ENCODE measurements around the gene HOXB13.
A peak's percentile ranks its signal among the peaks of the same experiment; 100 is the strongest.

Gene HOXB13

GRCh38 chr17:48704361-48705248, 23.9 kb downstream of the HOXB13 start:
- DNase-seq (ENCODE audit: low read depth in 3 of 3) = no peak

GRCh38 chr17:48701864-48702532, 26.6 kb downstream of the HOXB13 start:
- no peak for DNase-seq (ENCODE audit: low read depth in 3 of 3)

- no peak for DNase-seq (ENCODE audit: low read depth in 3 of 3)
Observed at GRCh38 chr17:48693178-48693577, 35.4 kb downstream of the HOXB13 start.

- no peak for DNase-seq (ENCODE audit: low read depth in 3 of 3)
Observed at GRCh38 chr17:48692049-48692448, 36.5 kb downstream of the HOXB13 start.

GRCh38 chr17:48690655-48691054, 37.9 kb downstream of the HOXB13 start:
- DNase-seq (ENCODE audit: low read depth in 3 of 3) = no peak

- DNase-seq (ENCODE audit: low read depth in 3 of 3) = no peak
Observed at GRCh38 chr17:48681609-48682008, 46.9 kb downstream of the HOXB13 start.

- DNase-seq (ENCODE audit: low read depth in 3 of 3) = no peak
Observed at GRCh38 chr17:48679385-48680096, 49.0 kb downstream of the HOXB13 start.

- DNase-seq (ENCODE audit: low read depth in 3 of 3) = peak; percentile 19 to 67 (median 56)
Observed at GRCh38 chr17:48678141-48678971, 50.2 kb downstream of the HOXB13 start.

GRCh38 chr17:48676963-48677558, 51.5 kb downstream of the HOXB13 start:
- DNase-seq (ENCODE audit: low read depth in 3 of 3) = no peak

Measured in stimulated activated CD4-positive, alpha-beta T cell treated with anti-CD3 and anti-CD28 coated beads, TNF-alpha, amount 100 ng/mL, for 48 hours (primary cell).